Right atrium auricular region (tissue), 2 donors: Measurements from ENCODE around the gene ADAM20. TPM values are rescaled to one million over a fixed set of nuclear protein-coding genes. Genes with fewer than 3 reads are reported as not detected.
"Not testable (repeated sequence)": the region's sequence is repeated elsewhere in the genome, so short reads cannot be mapped to it uniquely, and the experiment has no call there.

Source experiments
- DNase-seq: peaks from one replicate; pipeline ENCODE4 v3.0.0-alpha.2; 2019; ENCODE audit warnings: low spot score
- H3K27ac ChIP-seq, 2 donors: fragments of 200-600 bp; sonication (generic); 1 replicate in 1 of 2; 2 replicates in 1 of 2; pipeline ENCODE4 v1.5.1; 2016 to 2019
- H3K27me3 ChIP-seq, 2 donors: fragments of 200-600 bp; sonication (generic); one replicate each; pipeline versions ENCODE4 v1.5.1 to v1.6.0; 2017 to 2019
- H3K36me3 ChIP-seq: fragments of 200-600 bp; sonication (generic); one replicate; pipeline ENCODE4 v1.5.1; 2016
- H3K4me1 ChIP-seq, 2 donors: fragments of 200-600 bp; sonication (generic); one replicate each; pipeline versions ENCODE4 v1.5.1 to v1.6.0; 2017 to 2019
- H3K4me3 ChIP-seq, 2 donors: fragments of 200-600 bp; sonication (generic); 1 replicate in 1 of 2; 2 replicates in 1 of 2; pipeline ENCODE4 v1.5.1; 2017 to 2019; ENCODE audit warnings: mild to moderate bottlenecking in 1 of 2, moderate library complexity in 1 of 2
- H3K9me3 ChIP-seq, 2 donors: fragments of 200-600 bp; sonication (generic); one replicate each; pipeline ENCODE4 v1.5.1; 2019
- CTCF ChIP-seq, 2 donors: fragments of 200-600 bp; sonication (generic); IDR thresholded peaks; one replicate each; pipeline ENCODE4 v1.5.1; 2019; ENCODE audit warnings: antibody characterized with exemption in 2 of 2
- total RNA-seq, 2 donors: library from RNA; depleted of rRNA; stranded (reverse); fragments of >200 nt; gene quantifications; one replicate each; pipeline ENCODE4 v1.1.0, GENCODE V29; 2016

Gene ADAM20
- total RNA-seq, 2 donors from 2014 or later, result 0.43 to 0.59 TPM

GRCh38 chr14:70489579-70490200, 45.1 kb downstream of the ADAM20 start:
- no peak for DNase-seq
- Histone ChIP-seq H3K36me3 (no peaks in the 10 kb centered on the region), H3K4me1 (no peaks in the 10 kb centered on the region), H3K9me3 (peaks cover 6 to 33% of the 10 kb centered on the region in 2 donors), H3K4me3 (no peak overlapping the region), H3K27ac (no peak overlapping the region), H3K27me3 (no peaks in the 10 kb centered on the region)
- TF ChIP-seq CTCF (IDR thresholded peaks at IDR 0.05), result no peak

GRCh38 chr14:70477356-70478105, 57.3 kb downstream of the ADAM20 start:
- not testable (repeated sequence) for H3K27ac ChIP-seq, H3K4me1 ChIP-seq, H3K4me3 ChIP-seq, H3K27me3 ChIP-seq, H3K36me3 ChIP-seq, H3K9me3 ChIP-seq, DNase-seq

GRCh38 chr14:70475459-70475858, 59.3 kb downstream of the ADAM20 start:
- not testable (repeated sequence) for H3K27ac ChIP-seq, H3K36me3 ChIP-seq, H3K9me3 ChIP-seq, H3K4me1 ChIP-seq, DNase-seq, H3K27me3 ChIP-seq, H3K4me3 ChIP-seq

- H3K27me3 ChIP-seq, result no peaks in the 10 kb centered on the region
- no peak for TF ChIP-seq CTCF (IDR thresholded peaks at IDR 0.05)
- no peak overlapping the region for H3K27ac ChIP-seq
- no peak overlapping the region for H3K4me3 ChIP-seq
- no peaks in the 10 kb centered on the region for H3K36me3 ChIP-seq
- DNase-seq, result no peak
- H3K4me1 ChIP-seq, result no peaks in the 10 kb centered on the region
- no peaks in the 10 kb centered on the region for H3K9me3 ChIP-seq
Measured at GRCh38 chr14:70473825-70474224, 61.0 kb downstream of the ADAM20 start.

Other genes starting within 250 kb of the ADAM20 start
- gene COX16, start 175.3 kb downstream of the ADAM20 start, total RNA-seq, result 10 to 100 TPM; 19.5 to 22.4 TPM
- 10 to 100 TPM; 19.3 to 37.2 TPM for gene SYNJ2BP, start 117.9 kb downstream of the ADAM20 start, total RNA-seq
- gene ADAM21, start 82.8 kb downstream of the ADAM20 start, total RNA-seq, result under 1 TPM; 0.35 to 0.41 TPM
- 10 to 100 TPM; 12.1 to 17.9 TPM for gene MED6, start 65.7 kb upstream of the ADAM20 start, total RNA-seq
- 1 to 10 TPM; 2.2 to 5.3 TPM for gene TTC9, start 106.9 kb upstream of the ADAM20 start, total RNA-seq